Colon (tissue), 2 donors: ENCODE measurements around the gene MAS1.
"Not testable (repeated sequence)": the region's sequence is repeated elsewhere in the genome, so short reads cannot be mapped to it uniquely, and the experiment has no call there.

Experiments
- FAIRE-seq: peaks from 2 replicates; lab custom pipeline; 2012; peaks lifted over from hg19 to GRCh38; lab: Jason Lieb, UNC
- donor health status: control.
- donor health status: control.

The MAS1 gene

DNA sequence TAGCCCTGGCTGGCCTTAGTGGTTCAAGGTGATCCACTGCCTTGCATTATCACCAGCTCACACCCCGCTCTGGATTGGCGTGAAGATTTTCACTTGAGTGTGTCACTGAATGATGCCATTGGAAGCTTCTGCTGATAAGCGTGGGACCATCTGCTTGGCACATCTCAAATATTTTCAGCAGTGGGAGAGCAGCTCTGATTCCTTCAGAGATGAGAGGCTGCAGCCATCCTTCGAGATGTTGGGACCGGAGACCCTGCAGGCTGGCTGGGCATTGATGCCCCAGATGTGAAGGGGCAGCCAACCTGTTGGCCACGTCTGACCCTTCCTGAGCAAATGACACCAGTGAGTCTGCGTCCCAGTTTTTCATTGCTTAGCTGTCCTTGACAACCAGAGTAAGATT lies at the start of gene MAS1:
Gene MAS1 (plus strand): TSS at position 197 of the 400 bp plus-strand sequence. CDS start 15,968 bp downstream, outside the sequence.
- FAIRE-seq: no peak

DNA sequence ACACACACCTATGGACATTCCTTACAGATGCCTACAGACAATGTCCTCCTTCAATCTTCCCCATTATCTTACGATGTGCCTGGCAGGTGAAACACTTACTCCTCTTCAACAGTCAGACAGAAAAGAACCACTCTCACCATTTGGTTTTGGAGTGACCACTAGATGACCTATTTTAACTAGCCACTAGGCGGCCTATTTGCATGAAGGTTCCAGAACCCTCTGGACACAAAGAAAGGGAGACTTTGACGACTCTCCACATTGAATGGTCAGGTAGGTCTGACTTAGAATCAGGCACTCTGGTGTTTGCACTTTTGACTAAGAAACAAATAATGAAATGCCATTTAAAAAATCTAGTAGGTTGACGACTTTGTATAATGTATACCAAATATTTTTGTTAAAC lies 48.8 kb upstream of the MAS1 start:
- FAIRE-seq: no peak

DNA sequence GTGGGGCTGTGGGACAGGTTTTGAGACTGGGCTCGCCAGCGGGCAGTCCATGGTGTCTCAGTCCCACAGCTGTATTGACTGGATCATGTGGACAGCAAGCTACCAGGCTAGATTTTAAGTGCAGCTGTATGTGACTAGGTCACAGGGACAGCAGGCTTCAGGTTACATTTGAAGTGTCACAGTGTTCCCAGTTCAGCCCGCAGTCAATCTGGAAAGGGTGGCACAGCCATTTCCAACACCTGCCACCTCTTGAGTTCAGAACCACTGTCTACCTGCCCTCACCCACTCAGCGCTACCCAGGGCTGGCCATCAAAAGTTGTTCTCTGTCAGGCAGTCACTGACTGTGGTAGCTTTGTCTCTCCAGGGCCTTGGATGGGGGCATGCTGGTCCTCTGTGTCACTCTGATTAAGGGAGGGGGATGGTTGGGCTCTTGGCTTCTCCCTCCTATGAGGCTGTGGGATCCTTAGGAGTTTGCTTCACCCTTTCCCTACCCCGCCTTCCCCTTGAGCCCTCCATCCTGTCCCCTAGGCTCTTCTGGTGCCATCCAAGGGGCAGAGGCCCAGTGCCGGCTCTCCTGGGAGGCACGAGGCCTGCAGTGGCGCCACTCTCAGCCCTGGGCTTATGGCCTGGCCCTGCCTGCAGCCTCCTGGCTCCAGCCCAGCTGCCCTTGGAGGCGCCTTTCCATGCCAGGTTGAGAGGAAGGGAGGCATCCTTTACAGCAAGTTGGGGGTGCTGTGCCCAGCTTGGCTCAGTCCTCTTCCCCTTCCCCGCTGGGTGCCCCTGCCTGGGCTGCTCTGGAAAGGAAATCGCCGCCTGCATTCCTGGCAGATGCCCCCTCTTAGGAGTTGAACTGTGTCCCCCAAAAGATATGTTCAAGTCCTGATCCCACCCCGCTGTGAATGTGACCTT lies 45.8 kb upstream of the MAS1 start:
- FAIRE-seq: no peak

DNA sequence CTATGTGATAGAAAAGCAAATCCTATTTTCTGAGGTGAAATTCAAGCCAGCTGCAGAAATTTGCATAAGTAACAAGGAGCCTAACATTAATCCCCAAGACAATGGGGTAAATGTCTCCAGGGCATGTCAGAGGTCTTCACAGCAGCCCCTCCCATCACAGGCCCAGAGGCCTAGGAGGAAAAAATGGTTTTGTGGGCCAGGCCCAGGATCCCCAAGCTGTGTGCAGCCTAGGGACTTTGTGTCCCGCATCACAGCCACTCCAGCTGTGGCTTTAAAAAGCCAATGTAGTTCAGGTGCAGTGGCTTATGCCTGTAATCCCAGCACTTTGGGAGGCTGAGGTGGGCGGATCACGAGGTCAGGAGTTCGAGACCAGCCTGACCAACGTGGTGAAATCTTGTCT lies 42.2 kb upstream of the MAS1 start:
- not testable (repeated sequence) for FAIRE-seq

DNA sequence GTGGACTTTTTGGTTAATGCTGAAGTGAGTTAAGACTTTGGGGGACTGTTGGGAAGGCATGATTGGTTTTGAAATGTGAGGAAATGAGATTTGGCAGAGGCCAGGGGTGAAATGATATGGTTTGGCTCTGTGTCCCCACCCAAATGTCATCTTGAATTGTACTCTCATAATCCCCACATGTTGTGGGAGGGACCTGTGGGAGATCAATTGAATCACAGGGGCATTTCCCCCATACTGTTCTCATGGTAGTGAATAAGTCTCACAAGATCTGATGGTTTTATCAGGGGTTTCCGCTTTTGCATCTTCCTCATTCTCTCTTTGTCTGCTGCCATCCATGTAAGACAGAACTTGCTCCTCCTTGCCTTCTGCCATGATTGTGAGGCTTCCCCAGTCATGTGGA lies 40.9 kb upstream of the MAS1 start:
- FAIRE-seq: not testable (repeated sequence)

DNA sequence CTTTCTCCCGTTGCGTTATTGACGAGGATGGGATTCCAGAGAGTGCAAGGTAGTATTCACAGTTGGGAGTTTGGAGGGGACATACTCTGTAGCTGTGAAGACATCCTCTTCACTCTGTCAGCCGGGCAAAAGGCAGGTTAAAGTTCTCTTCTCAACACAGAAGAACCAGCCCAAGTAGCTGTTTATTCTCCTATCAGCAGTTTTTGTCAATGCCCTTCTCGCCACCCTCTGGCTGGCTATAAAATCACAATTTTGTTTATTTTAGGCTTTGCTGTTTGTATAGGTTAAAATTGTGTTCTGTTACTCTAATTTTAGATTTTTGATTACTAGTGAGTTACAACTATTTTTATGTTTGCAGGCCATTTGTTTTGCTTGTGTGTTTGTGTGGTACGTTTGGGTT lies 37.9 kb upstream of the MAS1 start:
- FAIRE-seq: no peak

DNA sequence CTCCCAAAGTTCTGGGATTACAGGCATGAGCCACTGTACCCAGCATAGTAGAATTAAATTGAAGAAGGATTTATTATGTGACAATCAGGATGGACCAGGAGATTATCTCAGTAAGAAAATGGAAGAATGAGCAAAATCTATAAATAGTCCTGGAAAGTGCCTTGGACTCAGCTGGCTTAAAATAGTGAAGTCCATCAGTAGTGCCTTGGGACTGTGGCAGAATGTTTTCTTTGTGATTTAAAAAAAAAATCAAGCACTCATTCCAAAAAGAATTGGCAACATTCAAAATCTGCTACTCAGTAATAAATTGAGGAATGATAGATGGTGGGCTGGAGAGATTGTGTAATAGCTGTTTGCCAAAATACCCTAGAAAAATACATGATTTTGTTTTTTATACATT lies 37.0 kb upstream of the MAS1 start:
- FAIRE-seq: no peak

DNA sequence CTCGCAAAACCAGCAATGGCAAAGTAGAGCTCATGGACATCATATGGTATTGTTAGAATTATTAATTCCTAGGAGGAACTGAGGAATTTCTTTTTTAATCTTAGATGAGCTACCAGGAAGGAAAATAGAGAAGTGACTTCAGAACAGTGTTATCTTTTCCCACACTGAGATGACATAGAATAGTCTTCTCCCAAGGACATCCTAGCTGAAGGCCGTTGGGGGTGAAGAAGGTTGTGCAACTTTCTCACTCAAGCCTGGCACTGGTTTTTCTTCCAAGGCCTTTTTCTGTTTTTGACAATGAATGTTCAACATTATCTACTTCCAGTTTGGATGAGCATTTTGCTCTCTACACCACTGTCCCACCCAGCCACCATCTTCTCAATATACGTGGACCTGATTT lies 35.8 kb upstream of the MAS1 start:
- FAIRE-seq: no peak

DNA sequence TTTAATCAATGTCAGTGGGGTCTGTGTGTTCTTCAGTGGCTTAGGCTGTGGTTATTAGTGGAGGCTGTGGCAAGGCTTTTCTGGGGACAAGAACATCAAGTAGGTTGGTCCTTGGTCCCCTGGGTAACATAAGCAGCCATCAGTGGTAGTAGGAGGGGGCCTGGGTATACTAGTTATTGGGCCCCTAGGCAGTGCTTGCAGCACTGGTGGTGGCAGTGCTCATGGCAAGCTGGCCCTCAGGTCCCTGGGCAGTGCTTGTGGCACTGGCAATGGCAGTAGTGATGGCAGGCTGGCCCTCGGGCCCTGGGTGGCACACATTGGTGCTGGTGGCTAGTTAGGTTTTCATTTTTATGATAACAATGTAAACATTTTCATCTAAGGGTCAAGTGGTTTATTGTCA lies 32.5 kb upstream of the MAS1 start:
- no peak for FAIRE-seq

DNA sequence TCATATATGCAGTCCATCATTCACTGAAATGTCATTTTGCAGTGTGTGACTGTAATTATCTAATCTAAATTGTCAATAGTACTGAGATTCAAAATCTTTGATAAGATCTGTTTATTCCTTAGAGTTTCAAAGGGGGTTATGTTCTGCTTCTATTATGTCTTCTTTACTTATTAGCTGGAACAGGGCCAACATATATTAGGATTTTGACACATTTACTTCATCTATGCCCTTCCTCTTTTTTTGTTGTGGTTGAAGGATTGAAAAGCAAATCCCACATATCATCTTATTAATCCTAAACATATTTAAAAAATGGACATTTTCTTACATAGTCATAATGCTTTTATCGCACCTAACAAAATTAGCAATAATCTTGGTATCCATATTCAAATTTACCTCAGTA lies 30.3 kb upstream of the MAS1 start:
- FAIRE-seq: no peak

DNA sequence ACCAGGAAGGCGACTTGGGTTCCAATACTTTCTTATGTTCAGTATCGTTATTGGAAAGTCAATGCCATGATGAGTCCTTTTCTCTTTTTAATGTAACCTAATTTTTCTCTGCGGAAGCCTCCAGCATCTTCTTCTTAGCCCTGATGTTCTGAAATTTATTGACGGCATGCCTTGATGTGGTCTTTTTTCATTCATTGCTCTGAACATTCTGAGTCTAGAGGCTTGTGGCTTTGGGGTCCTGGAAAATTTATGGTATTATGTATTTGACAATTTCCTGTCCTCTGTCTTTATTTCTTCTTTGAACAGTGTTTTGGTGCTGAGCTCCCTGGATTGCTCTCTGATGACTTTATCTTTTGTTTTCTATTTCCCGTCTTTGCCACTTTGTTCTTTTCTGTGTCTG lies 28.7 kb upstream of the MAS1 start:
- FAIRE-seq: no peak

DNA sequence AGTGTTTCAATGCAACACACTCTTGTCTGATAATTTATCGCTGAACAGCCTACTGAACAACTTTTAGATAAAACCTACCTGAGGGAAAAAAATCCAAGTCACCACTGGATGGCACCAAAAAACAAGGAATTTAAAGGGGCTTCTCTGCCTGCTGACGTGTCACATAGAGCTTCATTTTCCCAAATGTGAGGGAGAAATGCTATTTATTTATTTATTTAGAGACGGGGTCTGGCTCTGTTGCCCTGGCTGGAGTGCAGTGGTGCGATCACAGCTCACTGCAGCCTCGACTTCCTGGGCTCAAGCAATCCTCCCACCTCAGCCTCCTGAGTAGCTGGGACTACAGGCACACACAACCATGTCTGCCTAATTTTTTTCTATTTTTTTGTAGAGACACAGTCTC lies 27.4 kb upstream of the MAS1 start:
- FAIRE-seq: not testable (repeated sequence)

DNA sequence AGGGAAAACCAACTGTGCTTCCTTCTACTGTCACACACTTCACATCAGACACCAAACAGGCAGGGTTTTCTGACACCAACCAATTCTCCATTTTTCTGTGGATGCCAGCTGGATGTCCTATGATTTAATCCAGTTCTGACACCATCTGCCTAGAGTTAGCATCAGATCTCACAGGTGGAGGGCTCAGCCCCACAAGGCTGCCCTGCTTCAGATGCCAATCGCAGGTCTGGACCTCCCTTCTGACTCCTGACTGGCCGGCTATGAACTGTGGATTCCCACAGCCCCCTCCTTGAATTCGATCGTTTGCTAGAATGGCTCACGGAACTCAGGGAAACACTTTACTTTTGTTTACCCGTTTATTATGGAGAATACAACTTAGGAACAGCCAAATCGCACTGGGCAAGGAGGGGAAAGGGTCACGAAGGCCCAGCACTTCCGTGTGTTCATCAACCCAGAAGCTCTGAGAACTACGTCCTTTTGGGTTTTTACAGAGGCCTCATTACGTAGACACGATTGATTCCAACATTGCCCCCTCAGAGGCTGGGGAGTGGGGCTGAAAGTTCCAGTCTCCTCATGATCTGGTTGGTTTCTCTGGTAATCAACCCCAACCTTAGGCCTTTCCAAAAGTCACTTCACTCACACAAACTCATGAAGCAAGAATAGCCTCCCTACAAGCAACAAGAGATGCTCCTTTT lies 25.4 kb upstream of the MAS1 start:
- no peak for FAIRE-seq

DNA sequence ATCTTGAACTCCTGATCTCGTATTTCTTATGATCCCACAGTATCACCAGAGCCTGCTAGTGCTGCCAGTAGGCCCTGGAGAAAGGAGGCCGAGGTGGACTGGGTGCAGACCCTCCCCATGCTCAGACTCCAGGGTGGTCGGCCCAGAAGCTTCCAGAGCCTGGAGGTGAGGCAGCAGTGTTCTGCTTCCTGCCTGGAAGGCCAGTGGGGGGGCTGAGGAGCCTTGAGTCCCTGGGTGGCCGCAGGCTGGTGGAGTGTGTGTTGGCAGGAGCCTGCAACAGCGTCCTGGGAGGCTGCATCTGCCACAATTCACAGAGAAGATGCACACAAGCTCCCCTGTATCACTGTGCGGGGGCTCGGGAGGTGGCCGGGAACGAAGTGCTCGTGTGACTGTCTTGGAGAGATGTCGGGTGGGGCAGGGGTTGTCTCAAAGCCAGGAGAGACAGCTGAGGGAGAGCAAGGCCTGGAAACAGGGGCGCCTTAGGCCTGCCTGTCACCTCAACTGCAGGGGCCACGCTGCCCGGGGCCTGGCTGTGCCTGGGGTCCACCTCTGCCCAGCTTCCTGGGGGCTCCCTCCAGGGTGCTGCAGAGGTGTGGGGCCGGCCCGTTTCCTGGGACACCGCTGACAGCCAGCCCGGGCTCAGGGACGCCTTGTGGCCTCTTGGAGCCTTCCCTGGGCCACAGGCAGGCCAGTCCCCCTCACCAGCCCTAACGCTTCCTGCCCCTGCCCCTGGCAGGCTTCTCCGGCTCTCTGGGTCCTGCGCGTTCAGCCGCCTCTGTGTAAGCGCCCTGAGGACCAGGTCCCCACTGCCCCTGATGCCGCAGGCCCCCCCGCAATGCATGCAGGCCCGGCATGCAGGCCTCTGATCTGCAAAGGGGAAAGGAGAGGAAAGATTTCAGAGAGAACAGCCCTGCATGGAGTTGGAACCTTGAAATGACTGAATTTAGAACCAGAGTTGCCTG lies 24.2 kb upstream of the MAS1 start:
- FAIRE-seq: no peak

DNA sequence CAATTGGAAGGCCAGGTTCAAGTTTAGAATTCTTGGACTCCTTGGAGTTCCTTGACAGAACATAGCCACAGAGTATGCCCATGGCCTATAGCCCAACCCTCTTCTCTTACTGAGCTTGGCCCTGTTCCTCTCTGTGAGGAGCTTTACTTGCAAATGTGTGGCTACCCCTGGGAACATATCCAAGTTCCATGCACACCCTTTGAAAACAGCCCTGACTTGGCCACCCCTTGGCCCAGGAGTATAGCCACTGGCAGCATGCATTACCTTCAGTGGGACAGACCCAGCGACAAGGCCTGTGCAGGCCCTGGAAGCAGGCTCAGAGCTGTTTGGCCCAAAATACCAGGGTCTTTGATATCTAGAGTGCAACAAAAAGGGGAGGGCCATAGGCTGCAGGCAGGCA lies 19.5 kb upstream of the MAS1 start:
- no peak for FAIRE-seq

DNA sequence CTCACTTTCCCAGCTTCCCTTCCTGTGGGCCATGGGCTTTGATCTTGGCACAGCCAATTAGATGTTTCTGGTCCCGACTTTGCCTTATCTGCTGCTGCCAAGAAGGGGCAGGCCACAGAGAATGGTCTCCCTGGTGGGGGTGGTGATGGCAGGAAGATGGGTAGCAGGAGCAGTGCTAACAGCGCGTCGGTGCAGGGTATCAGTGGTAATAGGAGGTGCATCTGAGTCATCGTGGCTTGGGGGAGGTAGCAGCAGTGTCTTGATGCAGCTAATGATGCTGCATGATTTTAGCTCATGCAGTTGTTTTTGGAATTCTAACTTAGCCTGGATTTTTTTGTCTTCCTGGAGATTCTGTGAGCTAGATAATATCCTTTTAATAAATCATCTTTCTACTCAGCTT lies 18.9 kb upstream of the MAS1 start:
- no peak for FAIRE-seq

DNA sequence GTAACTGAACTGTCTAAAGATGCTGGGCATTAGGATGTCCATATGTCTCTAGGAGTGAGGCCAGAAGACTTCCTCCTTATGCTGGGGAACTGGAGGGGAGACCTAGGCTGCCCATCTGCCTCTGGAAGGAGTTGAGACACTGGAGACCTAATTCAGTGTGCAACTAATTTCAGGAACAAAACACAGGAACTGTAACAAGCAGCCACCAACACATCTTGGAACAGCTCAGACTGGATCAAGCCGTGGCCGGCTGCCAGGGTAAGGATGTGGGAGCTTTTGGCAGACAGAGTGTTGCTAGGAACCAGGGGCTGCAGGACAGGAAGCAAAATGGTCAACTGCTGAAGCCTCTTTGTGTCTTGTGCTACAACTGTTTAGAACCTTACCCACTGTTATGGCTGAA lies 16.4 kb upstream of the MAS1 start:
- no peak for FAIRE-seq

DNA sequence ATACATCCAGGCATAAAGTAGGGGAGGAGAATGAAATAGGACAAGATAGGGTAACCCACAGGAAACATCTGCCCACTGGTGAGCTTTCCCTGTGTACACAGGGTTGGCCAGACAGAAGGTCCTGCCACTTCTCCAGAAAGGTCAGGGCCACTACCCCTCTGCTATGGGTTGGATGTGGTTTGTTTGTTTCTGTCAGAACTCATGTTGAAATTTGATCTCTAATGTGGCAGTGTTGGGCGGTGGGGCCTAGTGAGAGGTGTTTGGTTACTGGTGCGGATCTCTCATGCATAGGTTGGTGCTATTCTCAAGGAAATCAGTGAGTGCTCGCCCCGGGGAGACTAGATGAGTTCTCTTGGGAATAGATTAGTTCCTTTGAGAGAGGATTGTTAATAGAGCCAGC lies 15.6 kb upstream of the MAS1 start:
- FAIRE-seq: no peak

DNA sequence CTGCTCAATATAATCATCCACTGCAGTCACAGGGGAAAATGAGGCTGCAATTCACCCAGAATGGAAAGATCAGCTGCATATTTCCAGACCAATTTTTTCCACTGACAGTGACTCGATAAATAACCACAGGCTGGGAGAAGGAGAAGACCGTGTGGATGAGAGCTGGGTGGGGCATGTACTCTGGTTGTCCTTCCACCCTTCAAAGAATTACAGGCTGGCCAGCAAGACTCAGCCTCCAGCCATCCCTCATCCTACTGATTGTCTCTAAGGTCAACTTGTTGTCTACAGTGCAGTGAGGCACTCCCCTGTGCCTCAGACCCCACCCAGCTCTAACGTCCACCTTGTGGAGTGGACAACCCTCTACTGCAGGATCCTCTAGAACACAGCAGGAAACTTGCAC lies 14.5 kb upstream of the MAS1 start:
- FAIRE-seq: no peak

DNA sequence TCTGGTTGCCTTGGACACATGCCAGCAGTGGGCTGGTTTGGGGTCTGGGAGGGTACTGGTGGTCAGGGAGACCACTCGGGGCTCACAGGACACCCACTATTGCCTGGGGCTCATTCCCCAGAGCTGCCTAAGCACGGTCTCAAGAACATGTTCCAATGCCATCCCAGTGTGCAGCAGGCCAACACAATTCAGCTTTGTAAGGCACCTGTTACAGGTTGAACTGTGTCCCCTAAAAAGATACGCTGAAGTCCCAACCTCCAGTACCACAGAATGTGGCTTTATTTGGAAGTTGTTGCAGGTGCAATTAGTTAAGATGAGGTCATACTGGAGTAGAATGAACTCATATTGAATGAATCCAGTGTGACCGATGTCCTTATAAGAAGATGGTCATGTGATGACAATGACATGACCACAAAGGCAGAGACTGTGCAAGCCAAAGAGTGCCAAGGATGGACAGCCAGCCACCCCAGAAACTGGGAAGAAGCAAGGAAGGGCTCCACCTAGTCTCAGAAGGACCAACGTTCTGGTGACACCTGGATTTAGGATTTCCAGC lies 13.5 kb upstream of the MAS1 start:
- FAIRE-seq: no peak

DNA sequence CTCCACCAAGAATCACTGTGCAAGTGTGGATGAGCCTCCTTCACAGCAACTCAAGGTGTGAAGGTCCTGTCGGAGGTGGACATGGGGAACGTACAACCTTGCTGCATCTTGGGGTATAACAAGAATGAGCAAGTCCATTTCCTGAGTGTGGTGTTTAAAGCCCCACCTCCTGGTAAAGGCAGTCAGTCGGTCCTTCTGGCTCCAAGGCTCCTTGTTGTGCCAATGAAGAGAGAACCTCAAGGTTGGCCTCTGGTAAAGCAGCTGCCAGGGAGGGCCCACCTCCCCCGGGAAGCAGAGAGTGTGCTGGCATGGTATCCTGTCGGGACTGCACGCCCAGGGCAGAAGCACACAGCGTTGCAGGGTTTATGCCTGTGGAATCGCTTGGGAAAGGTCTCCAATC lies 12.4 kb upstream of the MAS1 start:
- FAIRE-seq: no peak

DNA sequence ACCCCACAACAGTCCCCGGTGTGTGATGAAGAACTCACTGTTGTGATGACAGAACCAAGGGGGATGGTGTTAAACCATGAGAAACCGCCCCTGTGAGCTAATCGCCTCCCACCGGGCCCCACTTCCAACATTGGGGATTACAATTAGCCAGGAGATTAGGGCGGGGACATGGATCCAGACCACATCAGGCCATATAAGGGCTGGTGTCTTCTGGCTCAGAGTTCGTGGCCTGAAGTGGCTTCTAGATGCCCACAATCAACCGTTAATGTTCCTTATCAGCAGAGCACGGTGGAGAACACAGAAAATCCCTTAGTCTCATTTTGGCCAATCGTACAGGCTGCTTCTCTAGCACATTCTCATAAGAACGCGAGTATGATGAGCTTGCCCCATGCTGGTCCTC lies 10.9 kb upstream of the MAS1 start:
- FAIRE-seq: no peak
